Mesenchymal stem cell (in vitro differentiated cells and primary cell): ENCODE measurements around the gene TBK1.

ENCODE experiments used
- DNase-seq: peaks from one replicate; pipeline ENCODE4 v3.0.0-alpha.2; 2013
- H2AFZ ChIP-seq: one replicate; pipeline ENCODE4 v1.6.1; 2013; ENCODE audit warnings: low read depth, mild to moderate bottlenecking, control low read depth, inconsistent platforms, low read length, moderate library complexity
- H2AK5ac ChIP-seq: 2 replicates; pipeline ENCODE4 v1.6.1; 2013; ENCODE audit warnings: low read length, moderate library complexity, mild to moderate bottlenecking, inconsistent platforms; ENCODE audit not compliant: severe bottlenecking
- H2BK120ac ChIP-seq: one replicate; pipeline ENCODE4 v1.6.1; 2013; ENCODE audit warnings: low read depth, mild to moderate bottlenecking, inconsistent platforms, low read length, moderate library complexity
- H2BK12ac ChIP-seq, 2 experiments: one replicate each; pipeline ENCODE4 v1.6.1; 2013; ENCODE audit warnings: inconsistent platforms in 2 of 2, low read length in 2 of 2, mild to moderate bottlenecking in 2 of 2, moderate library complexity in 2 of 2, control low read depth in 1 of 2
- H2BK15ac ChIP-seq: one replicate; pipeline ENCODE4 v1.6.1; 2013; ENCODE audit warnings: mild to moderate bottlenecking, low read depth, inconsistent platforms; ENCODE audit not compliant: poor library complexity, severe bottlenecking
- H2BK5ac ChIP-seq: 2 replicates; pipeline ENCODE4 v1.6.1; 2013; ENCODE audit warnings: low read depth, mild to moderate bottlenecking, low read length, control low read depth, inconsistent platforms; ENCODE audit not compliant: poor library complexity, severe bottlenecking
- H3K14ac ChIP-seq, 2 experiments: one replicate each; pipeline ENCODE4 v1.6.1; 2013; ENCODE audit warnings: inconsistent platforms in 2 of 2, low read length in 2 of 2, control low read depth in 1 of 2, mild to moderate bottlenecking in 1 of 2, moderate library complexity in 1 of 2
- H3K18ac ChIP-seq, 2 experiments: one replicate each; pipeline ENCODE4 v1.6.1; 2013; ENCODE audit warnings: inconsistent platforms in 2 of 2, low read length in 2 of 2, control low read depth in 1 of 2, low read depth in 1 of 2, mild to moderate bottlenecking in 1 of 2
- H3K23ac ChIP-seq, 2 experiments: one replicate each; pipeline ENCODE4 v1.6.1; 2013; ENCODE audit warnings: inconsistent platforms in 2 of 2, low read length in 2 of 2, mild to moderate bottlenecking in 2 of 2, moderate library complexity in 2 of 2, control low read depth in 1 of 2
- H3K27ac ChIP-seq: 2 replicates; pipeline ENCODE4 v1.5.1; 2013; ENCODE audit warnings: mild to moderate bottlenecking, moderate library complexity, low read length, control low read depth, inconsistent platforms; ENCODE audit not compliant: poor library complexity, severe bottlenecking
- H3K27me3 ChIP-seq, 2 experiments: 2 replicates each; pipeline versions ENCODE4 v1.6.1 to v1.7.0; 2013; ENCODE audit warnings: low read length in 2 of 2, mild to moderate bottlenecking in 2 of 2, moderate library complexity in 2 of 2, control low read depth in 1 of 2, inconsistent platforms in 1 of 2; ENCODE audit not compliant: control insufficient read depth in 1 of 2, insufficient read depth in 1 of 2
- H3K36me3 ChIP-seq, 2 experiments: 2 replicates each; pipeline versions ENCODE4 v1.6.1 to v1.7.0; 2013; ENCODE audit warnings: low read length in 2 of 2, control low read depth in 1 of 2, inconsistent platforms in 1 of 2, low read depth in 1 of 2, mild to moderate bottlenecking in 1 of 2; ENCODE audit not compliant: insufficient read depth in 2 of 2, control insufficient read depth in 1 of 2
- H3K4ac ChIP-seq, 2 experiments: one replicate each; pipeline ENCODE4 v1.6.1; 2013; ENCODE audit warnings: inconsistent platforms in 2 of 2, low read length in 2 of 2, mild to moderate bottlenecking in 2 of 2, moderate library complexity in 2 of 2, control low read depth in 1 of 2, low read depth in 1 of 2
- H3K4me1 ChIP-seq: 2 replicates; pipeline ENCODE4 v1.6.1; 2013; ENCODE audit warnings: low read depth, low read length, control low read depth; ENCODE audit not compliant: control insufficient read depth, insufficient read depth
- H3K4me2 ChIP-seq: 2 replicates; pipeline ENCODE4 v1.6.1; 2013; ENCODE audit warnings: low read length, mild to moderate bottlenecking, inconsistent platforms; ENCODE audit not compliant: poor library complexity, severe bottlenecking
- H3K4me3 ChIP-seq, 2 experiments: 2 replicates each; pipeline versions ENCODE4 v1.5.1 to v1.7.0; 2013; ENCODE audit warnings: low read length in 2 of 2, mild to moderate bottlenecking in 2 of 2, control low read depth in 1 of 2, low read depth in 1 of 2; ENCODE audit not compliant: insufficient read depth in 1 of 2
- H3K79me1 ChIP-seq: replicated peaks from 2 replicates; pipeline ENCODE4 v1.6.1; 2013; ENCODE audit warnings: mild to moderate bottlenecking, control low read depth, low read length, inconsistent platforms; ENCODE audit not compliant: poor library complexity, severe bottlenecking
- H3K9ac ChIP-seq: 2 replicates; pipeline ENCODE4 v1.7.0; 2013; ENCODE audit warnings: mild to moderate bottlenecking, low read length, moderate library complexity
- H3K9me3 ChIP-seq: 2 replicates; pipeline ENCODE4 v1.7.0; 2013; ENCODE audit warnings: mild to moderate bottlenecking, low read length; ENCODE audit not compliant: control insufficient read depth
- H4K8ac ChIP-seq: one replicate; pipeline ENCODE4 v1.6.1; 2013; ENCODE audit warnings: inconsistent platforms, mild to moderate bottlenecking, low read length, moderate library complexity
- H4K91ac ChIP-seq: one replicate; pipeline ENCODE4 v1.6.1; 2013; ENCODE audit warnings: mild to moderate bottlenecking, low read length, inconsistent platforms
- WGBS: methylation state at CpG from one replicate; pipeline ENCODE4 v1.1.7; 2013; ENCODE audit warnings: mixed read lengths; 5-methylcytosine and 5-hydroxymethylcytosine counted together

TBK1 gene

GRCh38 chr12:64404470-64405256, 47.3 kb upstream of the TBK1 start:
- H2BK15ac ChIP-seq, result peak overlapping the region; percentile 94
- H4K91ac ChIP-seq, result peak overlapping the region; percentile 100
- peaks cover 0 to 1% of the 10 kb centered on the region in 2 experiments for H3K36me3 ChIP-seq
- H3K23ac ChIP-seq, result peak overlapping the region in 1 of 2 experiments; percentile 63
- peak overlapping the region in 1 of 2 experiments; percentile 98 for H3K14ac ChIP-seq
- peak overlapping the region; percentile 92 for H2BK5ac ChIP-seq
- no peaks in the 10 kb centered on the region for H3K27me3 ChIP-seq
- DNase-seq, result peak; percentile 92
- peak overlapping the region; percentile 99 to 100 for H3K18ac ChIP-seq
- peak overlapping the region; percentile 99 for H3K9ac ChIP-seq
- under 1% methylated on average over 61 of the region's 78 CpGs for WGBS
- peak overlapping the region in 1 of 2 experiments; percentile 2 for H2BK12ac ChIP-seq
- peak overlapping the region; percentile 90 for H3K27ac ChIP-seq
- peak overlapping the region; percentile 33 for H2AFZ ChIP-seq
- peak overlapping the region; percentile 92 for H2BK120ac ChIP-seq
- H3K4me1 ChIP-seq, result peaks cover 7% of the 10 kb centered on the region
- peak overlapping the region; percentile 93 to 94 for H3K4me3 ChIP-seq
- peak overlapping the region; percentile 90 to 96 for H3K4ac ChIP-seq
- H2AK5ac ChIP-seq, result no peak overlapping the region
- peak overlapping the region; percentile 37 for H3K4me2 ChIP-seq
- H4K8ac ChIP-seq, result peak overlapping the region; percentile 100
- H3K9me3 ChIP-seq, result no peaks in the 10 kb centered on the region
- H3K79me1 ChIP-seq, result peaks cover 3% of the 10 kb centered on the region

DNA sequence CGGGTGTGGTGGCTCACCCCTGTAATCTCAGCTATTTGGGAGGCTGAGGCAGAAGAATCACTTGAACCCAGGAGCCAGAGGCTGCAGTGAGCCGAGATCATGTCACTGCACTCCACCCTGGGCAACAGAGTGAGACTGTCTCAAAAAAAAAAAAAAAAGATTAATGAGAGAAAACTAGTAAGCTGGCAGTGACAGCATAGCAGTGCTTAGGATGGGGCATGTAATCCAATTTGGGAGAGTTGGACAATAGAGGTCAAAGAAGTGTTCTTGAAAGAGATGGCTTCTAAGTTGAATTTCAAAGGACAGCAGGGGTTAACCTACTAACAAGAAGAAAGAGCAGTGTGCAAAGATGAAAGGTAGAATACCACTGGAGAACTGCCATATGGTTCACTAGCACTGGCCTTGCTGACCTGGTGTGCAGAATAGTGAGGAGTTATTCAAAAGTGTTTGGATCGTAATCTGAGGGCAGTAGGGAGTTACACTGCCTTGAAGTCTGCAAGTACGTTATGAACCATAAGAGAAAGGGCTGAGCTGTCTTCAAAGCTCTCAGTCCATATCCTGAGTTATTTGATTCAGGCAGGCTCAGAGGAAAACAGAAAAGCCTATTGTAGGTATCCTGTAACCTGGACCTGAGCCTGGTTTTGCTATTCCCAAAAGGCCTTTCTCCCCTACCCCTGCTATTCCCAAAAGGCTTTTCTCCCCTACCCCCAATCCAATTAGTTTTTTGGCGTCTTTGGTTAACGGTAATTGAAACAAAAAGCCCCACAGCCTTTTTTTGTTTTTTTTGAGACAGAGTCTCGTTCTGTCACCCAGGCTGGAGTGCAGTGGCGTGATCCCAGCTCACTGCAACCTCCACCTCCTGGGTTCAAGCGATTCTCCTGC, 44.3 kb upstream of the TBK1 start:
- H4K91ac ChIP-seq, result no peak overlapping the region
- H3K79me1 ChIP-seq, result peaks cover 4% of the 10 kb centered on the region
- no peak overlapping the region for H2BK120ac ChIP-seq
- no peak overlapping the region for H3K4ac ChIP-seq
- H2BK12ac ChIP-seq, result no peak overlapping the region
- H3K27ac ChIP-seq, result no peak overlapping the region
- H3K4me2 ChIP-seq, result no peak overlapping the region
- H3K4me3 ChIP-seq, result no peak overlapping the region
- H3K14ac ChIP-seq, result no peak overlapping the region
- peaks cover 8% of the 10 kb centered on the region for H3K4me1 ChIP-seq
- WGBS, result 81% methylated on average over 7 of the region's 9 CpGs
- H3K18ac ChIP-seq, result no peak overlapping the region
- no peak overlapping the region for H3K23ac ChIP-seq
- peaks cover 4 to 29% of the 10 kb centered on the region in 2 experiments for H3K36me3 ChIP-seq
- H2AFZ ChIP-seq, result no peak overlapping the region
- H3K9ac ChIP-seq, result no peak overlapping the region
- H4K8ac ChIP-seq, result no peak overlapping the region
- no peak overlapping the region for H2BK15ac ChIP-seq
- no peak for DNase-seq
- H2AK5ac ChIP-seq, result no peak overlapping the region
- no peak overlapping the region for H2BK5ac ChIP-seq
- no peaks in the 10 kb centered on the region for H3K9me3 ChIP-seq
- H3K27me3 ChIP-seq, result no peaks in the 10 kb centered on the region

GRCh38 chr12:64411427-64411826, 40.5 kb upstream of the TBK1 start:
- Histone ChIP-seq H3K4ac (no peak overlapping the region), H3K36me3 (peaks cover 10 to 67% of the 10 kb centered on the region in 2 experiments), H3K14ac (no peak overlapping the region), H2BK120ac (no peak overlapping the region), H3K4me3 (no peak overlapping the region), H2BK15ac (no peak overlapping the region), H3K23ac (no peak overlapping the region), H3K4me1 (peaks cover 4% of the 10 kb centered on the region), H2AK5ac (no peak overlapping the region), H3K9me3 (no peaks in the 10 kb centered on the region), H4K8ac (no peak overlapping the region), H3K27me3 (no peaks in the 10 kb centered on the region), H2AFZ (no peak overlapping the region), H3K9ac (no peak overlapping the region), H3K79me1 (peaks cover 17% of the 10 kb centered on the region), H2BK12ac (no peak overlapping the region), H4K91ac (no peak overlapping the region), H3K4me2 (no peak overlapping the region), H3K18ac (no peak overlapping the region), H3K27ac (no peak overlapping the region), H2BK5ac (no peak overlapping the region)
- DNase-seq, result no peak
- 100% methylated on average over 1 of the region's 2 CpGs for WGBS

DNA sequence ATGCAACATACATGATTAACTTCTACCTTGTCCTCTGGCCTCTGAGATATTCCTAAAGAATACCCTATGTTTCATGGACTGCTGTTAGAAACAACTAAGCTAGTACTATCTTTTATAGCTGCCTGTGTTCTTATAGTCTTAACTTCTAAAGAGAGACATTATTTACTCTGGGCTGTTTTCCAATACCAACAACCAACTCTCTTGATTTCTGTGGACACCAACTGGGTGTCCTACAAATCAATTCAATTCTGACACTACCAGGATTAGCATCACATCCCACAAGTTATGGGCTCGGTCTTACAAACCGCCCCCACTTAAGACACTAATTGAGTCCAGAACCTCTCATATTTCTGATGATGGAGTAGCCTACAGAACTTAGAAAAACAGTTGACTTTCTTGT, 39.5 kb upstream of the TBK1 start:
- no peaks in the 10 kb centered on the region for H3K9me3 ChIP-seq
- no peak overlapping the region for H2BK12ac ChIP-seq
- no peak overlapping the region for H3K27ac ChIP-seq
- no peak overlapping the region for H4K91ac ChIP-seq
- H3K18ac ChIP-seq, result peak overlapping the region in 1 of 2 experiments; percentile 21
- H3K4me1 ChIP-seq, result peaks cover 4% of the 10 kb centered on the region
- H3K79me1 ChIP-seq, result peaks cover 20% of the 10 kb centered on the region
- H2BK120ac ChIP-seq, result no peak overlapping the region
- H3K36me3 ChIP-seq, result peaks cover 18 to 78% of the 10 kb centered on the region in 2 experiments
- no peak overlapping the region for H2BK5ac ChIP-seq
- no peak overlapping the region for H3K9ac ChIP-seq
- no peak overlapping the region for H3K4me2 ChIP-seq
- no peak overlapping the region for H3K23ac ChIP-seq
- no peak overlapping the region for H2AFZ ChIP-seq
- no peak overlapping the region for H2BK15ac ChIP-seq
- no peak overlapping the region for H3K4me3 ChIP-seq
- no peak overlapping the region for H3K14ac ChIP-seq
- H2AK5ac ChIP-seq, result no peak overlapping the region
- no peaks in the 10 kb centered on the region for H3K27me3 ChIP-seq
- no peak overlapping the region for H4K8ac ChIP-seq
- H3K4ac ChIP-seq, result no peak overlapping the region
- no CpG with 5 or more reads among the region's 2 CpGs for WGBS
- no peak for DNase-seq
